Measurements from ENCODE around the gene FAM89B.

GRCh38 chr11:65586247-65586630 is 13.9 kb downstream of the FAM89B start:
- TF ChIP-seq, protein P1, sequence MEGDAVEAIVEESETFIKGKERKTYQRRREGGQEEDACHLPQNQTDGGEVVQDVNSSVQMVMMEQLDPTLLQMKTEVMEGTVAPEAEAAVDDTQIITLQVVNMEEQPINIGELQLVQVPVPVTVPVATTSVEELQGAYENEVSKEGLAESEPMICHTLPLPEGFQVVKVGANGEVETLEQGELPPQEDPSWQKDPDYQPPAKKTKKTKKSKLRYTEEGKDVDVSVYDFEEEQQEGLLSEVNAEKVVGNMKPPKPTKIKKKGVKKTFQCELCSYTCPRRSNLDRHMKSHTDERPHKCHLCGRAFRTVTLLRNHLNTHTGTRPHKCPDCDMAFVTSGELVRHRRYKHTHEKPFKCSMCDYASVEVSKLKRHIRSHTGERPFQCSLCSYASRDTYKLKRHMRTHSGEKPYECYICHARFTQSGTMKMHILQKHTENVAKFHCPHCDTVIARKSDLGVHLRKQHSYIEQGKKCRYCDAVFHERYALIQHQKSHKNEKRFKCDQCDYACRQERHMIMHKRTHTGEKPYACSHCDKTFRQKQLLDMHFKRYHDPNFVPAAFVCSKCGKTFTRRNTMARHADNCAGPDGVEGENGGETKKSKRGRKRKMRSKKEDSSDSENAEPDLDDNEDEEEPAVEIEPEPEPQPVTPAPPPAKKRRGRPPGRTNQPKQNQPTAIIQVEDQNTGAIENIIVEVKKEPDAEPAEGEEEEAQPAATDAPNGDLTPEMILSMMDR (IDR thresholded peaks at IDR 0.05), result no peak
- no peak for TF ChIP-seq POLR2A (IDR thresholded peaks at IDR 0.05)
